Mesodermal cell (in vitro differentiated cells): ENCODE data around the gene PLD1.

Experiments
- H3K27ac ChIP-seq: 2 replicates; pipeline ENCODE4 v1.7.0; 2013; ENCODE audit warnings: mild to moderate bottlenecking, low read depth, low read length, moderate library complexity; ENCODE audit not compliant: severe bottlenecking
- H3K36me3 ChIP-seq: 2 replicates; pipeline ENCODE4 v1.7.1; 2013; ENCODE audit warnings: mild to moderate bottlenecking, low read length, moderate library complexity; ENCODE audit not compliant: control insufficient read depth, insufficient read depth
- H3K4me1 ChIP-seq: one replicate; pipeline ENCODE4 v1.7.1; 2013; ENCODE audit warnings: mild to moderate bottlenecking, low read length; ENCODE audit not compliant: insufficient read depth, control insufficient read depth, poor library complexity, severe bottlenecking
- H3K4me3 ChIP-seq: 2 replicates; pipeline ENCODE4 v1.7.0; 2013; ENCODE audit warnings: low read length, control low read depth, mild to moderate bottlenecking; ENCODE audit not compliant: insufficient read depth, poor library complexity, severe bottlenecking; ENCODE audit errors: extremely low read depth
- H3K9me3 ChIP-seq: 2 replicates; pipeline ENCODE4 v1.7.1; 2013; ENCODE audit warnings: mild to moderate bottlenecking, low read length, moderate library complexity; ENCODE audit not compliant: control insufficient read depth
- WGBS, 2 experiments: methylation state at CpG; one replicate each; pipeline ENCODE4 v1.1.5; 2013; ENCODE audit warnings: missing lambda C conversion rate in 2 of 2; ENCODE audit not compliant: insufficient coverage in 2 of 2; 5-methylcytosine and 5-hydroxymethylcytosine counted together

Gene PLD1

DNA sequence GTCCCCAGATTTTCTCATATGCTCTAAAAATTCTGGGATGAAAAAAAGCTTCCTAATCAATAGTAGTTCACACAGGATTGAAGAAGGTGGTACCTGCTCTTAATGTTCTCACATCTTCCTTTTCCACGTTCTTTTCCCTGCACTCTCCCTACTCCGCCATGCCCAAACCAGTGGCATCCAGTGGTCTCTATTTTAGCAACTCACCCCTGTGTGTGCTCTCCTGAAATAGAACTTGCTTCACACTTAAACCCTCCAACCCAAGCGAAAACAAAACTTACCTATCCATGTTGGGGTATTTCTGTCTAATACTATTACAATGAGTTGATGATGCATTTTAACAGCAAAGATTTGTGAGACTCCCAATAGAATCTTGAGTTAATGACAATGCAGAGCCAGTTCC, 148.8 kb downstream of the PLD1 start:
- Histone ChIP-seq H3K4me1 (no peaks in the 10 kb centered on the region), H3K27ac (no peak overlapping the region), H3K9me3 (no peaks in the 10 kb centered on the region), H3K4me3 (no peak overlapping the region), H3K36me3 (no peaks in the 10 kb centered on the region)
- WGBS, 2 experiments = 100% methylated on average over 2 of the region's 3 CpGs

DNA sequence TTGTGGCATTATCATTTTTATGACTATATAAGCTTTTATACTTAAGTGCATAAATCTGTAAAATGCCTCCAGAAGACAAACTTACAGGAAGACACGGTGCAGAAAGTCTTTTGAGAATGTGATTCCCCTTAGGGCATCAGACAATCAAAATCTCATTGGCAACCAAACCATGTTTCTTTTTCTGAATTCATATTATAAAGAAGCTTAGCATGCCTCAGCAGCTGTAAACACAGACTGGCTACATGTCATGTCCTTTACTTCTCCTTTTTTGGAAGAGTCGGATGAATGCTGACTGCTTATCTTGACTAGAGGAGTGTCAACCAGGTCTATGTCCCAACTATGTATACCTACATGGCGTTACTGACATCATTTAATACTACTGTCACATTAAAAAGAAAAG, 150.1 kb downstream of the PLD1 start:
- H3K9me3 ChIP-seq = no peaks in the 10 kb centered on the region
- no peak overlapping the region for H3K4me3 ChIP-seq
- no peak overlapping the region for H3K27ac ChIP-seq
- WGBS, 2 experiments = 80 to 100% methylated on average over 1 to 3 of the region's 3 CpGs
- no peaks in the 10 kb centered on the region for H3K36me3 ChIP-seq
- no peaks in the 10 kb centered on the region for H3K4me1 ChIP-seq

DNA sequence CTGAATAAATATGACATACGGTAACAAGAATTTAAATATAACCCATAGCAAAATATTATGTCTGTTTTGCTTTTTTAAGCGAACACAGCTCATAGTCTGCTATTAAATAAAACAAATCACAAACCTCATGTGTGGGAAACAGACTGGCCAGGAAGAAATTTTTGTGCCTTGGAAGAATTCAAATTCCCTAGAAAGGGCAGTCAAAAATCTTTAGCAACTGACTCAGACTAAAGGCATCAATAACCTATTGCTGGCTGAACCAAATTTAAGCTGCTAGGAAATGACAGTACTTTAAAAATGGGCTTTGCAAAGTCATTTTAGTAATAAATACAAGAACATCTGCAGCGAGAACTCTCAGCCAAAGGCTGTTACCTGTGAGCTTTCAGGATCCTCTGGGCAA, 151.4 kb downstream of the PLD1 start:
- no peak overlapping the region for H3K27ac ChIP-seq
- 100% methylated on average over 1 of the region's 3 CpGs; no CpG with 5 or more reads in 1 of the 2 experiments for WGBS, 2 experiments
- no peaks in the 10 kb centered on the region for H3K9me3 ChIP-seq
- H3K4me1 ChIP-seq = no peaks in the 10 kb centered on the region
- H3K36me3 ChIP-seq = no peaks in the 10 kb centered on the region
- H3K4me3 ChIP-seq = no peak overlapping the region

DNA sequence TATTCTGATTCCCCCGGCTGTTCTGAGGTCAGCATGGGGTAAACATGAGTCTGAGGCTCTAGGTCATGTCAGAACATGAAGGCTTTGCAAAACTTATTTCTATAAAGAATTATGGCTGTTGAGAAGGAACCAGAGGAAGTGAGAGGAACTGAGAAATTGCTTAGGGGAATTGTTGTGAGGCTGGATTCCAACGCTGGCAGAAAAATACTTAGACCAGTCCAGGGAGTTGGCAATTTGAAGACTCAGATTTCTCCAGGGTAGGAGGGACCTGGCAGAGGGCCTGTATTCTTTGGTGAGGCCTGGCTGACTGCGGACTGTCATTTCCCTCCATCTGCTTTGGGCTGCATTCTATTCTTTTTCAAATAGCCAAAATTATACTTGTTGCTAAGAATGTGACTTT, 155.5 kb downstream of the PLD1 start:
- Histone ChIP-seq H3K9me3 (no peaks in the 10 kb centered on the region), H3K4me3 (no peak overlapping the region), H3K4me1 (no peaks in the 10 kb centered on the region), H3K36me3 (no peaks in the 10 kb centered on the region), H3K27ac (no peak overlapping the region)
- WGBS, 2 experiments = 43 to 86% methylated on average over 1 to 2 of the region's 3 CpGs

DNA sequence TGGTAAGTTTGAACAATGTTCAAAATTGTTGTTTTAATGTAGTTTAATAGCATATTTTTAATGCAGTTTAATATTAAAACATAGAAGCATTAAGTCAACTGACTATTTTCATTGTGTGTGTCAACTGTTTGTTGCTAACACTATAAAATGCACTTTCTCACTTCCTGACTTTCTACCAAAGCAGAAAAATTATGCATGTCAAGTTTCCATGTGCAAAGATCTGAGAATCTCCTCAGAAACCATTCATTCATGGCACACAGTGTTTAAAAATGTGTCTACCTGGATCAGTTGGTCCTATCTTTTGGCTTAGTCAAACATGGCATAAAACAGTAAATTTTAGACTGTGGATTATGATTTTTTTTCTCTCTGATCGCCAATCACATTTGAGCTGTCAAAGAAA, 156.0 kb downstream of the PLD1 start:
- Histone ChIP-seq H3K9me3 (no peaks in the 10 kb centered on the region), H3K4me3 (no peak overlapping the region), H3K4me1 (no peaks in the 10 kb centered on the region), H3K27ac (no peak overlapping the region), H3K36me3 (no peaks in the 10 kb centered on the region)
- 100% methylated on average over 1 of the region's 1 CpG; no CpG with 5 or more reads in 1 of the 2 experiments for WGBS, 2 experiments

DNA sequence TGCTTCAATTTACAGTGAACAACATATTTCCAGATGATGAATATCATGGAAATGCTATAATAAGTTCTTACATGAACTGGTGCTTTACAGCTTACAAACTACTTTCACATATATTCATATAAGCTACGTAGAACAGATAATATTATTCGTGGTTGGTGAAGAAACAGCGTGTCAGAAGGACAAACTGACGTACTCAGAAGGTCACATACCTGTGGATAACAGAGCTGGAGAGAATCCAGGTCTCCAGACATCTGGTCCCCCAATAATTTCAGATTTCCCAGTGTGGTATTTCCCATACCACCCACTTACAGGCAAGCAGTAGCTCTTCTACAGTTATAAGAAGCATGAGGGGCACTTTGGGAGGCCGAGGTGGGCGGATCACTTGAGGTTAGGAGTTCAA, 156.6 kb downstream of the PLD1 start:
- Histone ChIP-seq H3K36me3 (no peaks in the 10 kb centered on the region), H3K27ac (no peak overlapping the region), H3K9me3 (no peaks in the 10 kb centered on the region), H3K4me3 (no peak overlapping the region), H3K4me1 (no peaks in the 10 kb centered on the region)
- WGBS, 2 experiments = 92% methylated on average over 5 of the region's 6 CpGs; no CpG with 5 or more reads in 1 of the 2 experiments

DNA sequence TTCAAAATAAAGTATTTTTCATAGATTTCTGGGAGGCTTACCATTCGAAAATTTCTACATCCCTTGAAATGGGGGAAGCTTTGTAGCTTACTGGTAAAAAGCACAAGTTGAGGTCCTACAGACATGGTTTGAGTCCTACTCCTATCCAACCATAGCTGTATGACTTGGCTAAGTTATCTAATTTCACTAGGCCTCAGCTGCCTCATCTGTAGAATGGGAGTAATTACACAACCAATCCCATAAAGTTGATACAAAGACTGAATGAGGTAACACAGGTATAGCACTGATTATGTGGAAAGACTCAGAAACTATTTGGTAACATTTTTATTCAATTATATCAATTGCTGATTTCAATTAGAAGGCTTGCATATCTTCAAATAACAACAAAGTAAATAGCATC, 157.4 kb downstream of the PLD1 start:
- Histone ChIP-seq H3K9me3 (no peaks in the 10 kb centered on the region), H3K4me1 (no peaks in the 10 kb centered on the region), H3K4me3 (no peak overlapping the region), H3K36me3 (no peaks in the 10 kb centered on the region), H3K27ac (no peak overlapping the region)
- no CpG with 5 or more reads among the region's 1 CpG for WGBS, 2 experiments

DNA sequence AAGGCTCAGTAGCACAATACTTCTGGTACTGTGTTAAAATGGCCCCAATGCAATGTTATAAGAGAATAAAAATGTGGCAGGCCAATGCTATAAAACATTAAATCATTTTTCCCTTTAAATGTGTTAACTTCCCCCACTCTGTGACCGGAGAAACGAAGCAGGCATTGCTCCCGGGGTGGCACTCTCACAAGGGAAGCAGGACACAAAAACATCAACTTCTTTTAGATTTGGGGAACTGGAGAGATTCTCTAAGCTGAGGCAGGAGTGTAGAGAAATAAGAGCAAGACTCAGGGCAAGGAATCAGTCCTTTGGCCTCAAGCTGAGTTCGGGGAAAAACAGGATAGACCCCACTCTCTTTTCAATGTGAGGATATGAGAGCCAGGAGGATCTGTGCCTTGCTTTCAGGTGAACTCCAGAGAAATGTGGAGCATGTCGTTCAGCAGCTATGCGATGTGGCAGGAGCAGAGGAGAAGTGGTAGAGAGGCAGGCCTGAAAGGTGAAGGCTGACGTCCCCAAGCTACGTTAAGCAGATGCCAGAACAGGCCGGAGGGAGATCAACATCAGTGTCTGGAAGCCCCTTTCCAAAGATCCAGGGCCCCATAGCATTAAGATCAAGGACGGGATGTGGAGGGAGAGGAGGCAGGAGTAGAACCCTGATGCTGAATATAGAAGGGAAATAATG, 160.2 kb downstream of the PLD1 start:
- Histone ChIP-seq H3K9me3 (no peaks in the 10 kb centered on the region), H3K4me1 (no peaks in the 10 kb centered on the region), H3K4me3 (no peak overlapping the region), H3K36me3 (no peaks in the 10 kb centered on the region), H3K27ac (no peak overlapping the region)
- 94 to 96% methylated on average over 9 to 10 of the region's 10 CpGs for WGBS, 2 experiments

DNA sequence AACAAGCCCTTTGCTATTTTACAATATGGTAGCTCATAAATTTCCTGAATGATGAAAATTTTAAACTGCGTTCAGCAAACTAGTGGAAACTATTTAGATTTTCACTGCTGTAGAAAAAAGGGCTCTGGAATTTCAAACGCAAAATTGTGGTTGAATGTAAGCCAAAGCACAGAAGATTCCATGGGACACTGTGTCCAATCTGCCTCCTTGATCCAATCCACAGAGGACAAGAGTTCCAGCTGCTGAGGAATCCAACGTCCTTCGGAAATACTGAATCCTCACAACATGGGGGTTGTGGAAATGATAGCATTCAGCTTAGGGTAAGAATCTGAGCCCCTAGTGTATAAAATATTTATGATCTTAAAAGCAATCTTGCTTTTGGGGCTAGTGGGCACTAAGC, 161.0 kb downstream of the PLD1 start:
- WGBS, 2 experiments = 89 to 94% methylated on average over 2 of the region's 4 CpGs
- Histone ChIP-seq H3K27ac (no peak overlapping the region), H3K4me3 (no peak overlapping the region), H3K9me3 (no peaks in the 10 kb centered on the region), H3K36me3 (no peaks in the 10 kb centered on the region), H3K4me1 (no peaks in the 10 kb centered on the region)

DNA sequence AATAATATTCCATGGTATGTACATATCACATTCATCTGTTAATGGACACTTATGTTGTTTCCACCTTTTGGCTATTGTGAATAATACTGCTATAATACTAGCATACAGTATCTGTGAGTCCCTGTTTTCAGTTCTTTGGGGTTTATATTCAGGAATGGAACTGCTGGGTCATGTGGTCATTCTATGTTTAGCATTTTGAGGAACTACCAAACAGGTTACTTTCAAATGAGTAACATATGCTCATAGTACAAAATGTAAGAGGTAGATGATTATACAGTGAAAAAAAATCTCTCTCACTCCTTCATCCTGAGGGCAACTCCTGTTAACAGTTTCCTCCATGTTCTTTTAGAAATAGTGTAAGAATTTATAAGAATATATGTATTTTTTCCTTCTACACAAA, 162.2 kb downstream of the PLD1 start:
- no peaks in the 10 kb centered on the region for H3K4me1 ChIP-seq
- no peak overlapping the region for H3K4me3 ChIP-seq
- no peak overlapping the region for H3K27ac ChIP-seq
- H3K36me3 ChIP-seq = no peaks in the 10 kb centered on the region
- H3K9me3 ChIP-seq = no peaks in the 10 kb centered on the region

DNA sequence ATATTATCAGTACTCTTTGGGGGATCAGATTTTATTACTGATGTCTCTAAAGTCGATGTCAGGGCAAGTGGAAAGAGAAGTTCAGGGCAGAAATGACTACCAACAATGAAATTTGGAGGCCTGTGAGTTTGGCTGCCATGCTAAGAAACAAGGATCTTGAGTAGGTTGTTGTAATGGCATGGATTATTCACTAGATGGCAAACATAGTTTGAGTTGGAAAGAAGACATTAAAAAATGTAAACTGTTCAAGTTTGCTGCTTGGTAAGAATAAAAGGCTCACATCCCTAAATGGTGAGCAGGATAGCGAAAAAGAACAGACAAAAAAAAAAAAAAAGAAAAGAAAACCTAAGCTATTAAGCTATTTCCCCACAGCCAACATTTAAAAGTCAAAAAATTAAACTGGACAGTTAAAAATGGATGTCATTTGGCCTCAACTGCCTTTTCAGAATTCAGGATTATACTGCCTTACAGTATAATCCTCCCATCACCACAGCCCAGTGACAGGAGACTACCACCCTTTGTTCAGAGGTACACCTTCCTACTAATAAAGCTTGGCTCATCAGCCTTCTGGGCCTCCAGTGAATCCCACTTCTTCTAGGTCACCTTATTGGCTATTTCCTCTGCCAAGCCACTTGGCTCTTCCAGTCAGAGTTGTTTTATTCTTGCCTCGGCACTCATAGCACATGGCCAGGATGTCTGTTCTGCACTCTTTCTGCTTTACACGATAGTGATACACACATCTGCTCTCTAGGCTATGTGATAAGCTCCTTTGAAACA, 163.7 kb downstream of the PLD1 start:
- Histone ChIP-seq H3K4me1 (no peaks in the 10 kb centered on the region), H3K36me3 (peaks cover 6% of the 10 kb centered on the region), H3K4me3 (no peak overlapping the region), H3K27ac (no peak overlapping the region), H3K9me3 (no peaks in the 10 kb centered on the region)
- 74 to 75% methylated on average over 3 of the region's 4 CpGs for WGBS, 2 experiments
